ENCODE measurements around the gene MEF2B.

The MEF2B gene

DNA sequence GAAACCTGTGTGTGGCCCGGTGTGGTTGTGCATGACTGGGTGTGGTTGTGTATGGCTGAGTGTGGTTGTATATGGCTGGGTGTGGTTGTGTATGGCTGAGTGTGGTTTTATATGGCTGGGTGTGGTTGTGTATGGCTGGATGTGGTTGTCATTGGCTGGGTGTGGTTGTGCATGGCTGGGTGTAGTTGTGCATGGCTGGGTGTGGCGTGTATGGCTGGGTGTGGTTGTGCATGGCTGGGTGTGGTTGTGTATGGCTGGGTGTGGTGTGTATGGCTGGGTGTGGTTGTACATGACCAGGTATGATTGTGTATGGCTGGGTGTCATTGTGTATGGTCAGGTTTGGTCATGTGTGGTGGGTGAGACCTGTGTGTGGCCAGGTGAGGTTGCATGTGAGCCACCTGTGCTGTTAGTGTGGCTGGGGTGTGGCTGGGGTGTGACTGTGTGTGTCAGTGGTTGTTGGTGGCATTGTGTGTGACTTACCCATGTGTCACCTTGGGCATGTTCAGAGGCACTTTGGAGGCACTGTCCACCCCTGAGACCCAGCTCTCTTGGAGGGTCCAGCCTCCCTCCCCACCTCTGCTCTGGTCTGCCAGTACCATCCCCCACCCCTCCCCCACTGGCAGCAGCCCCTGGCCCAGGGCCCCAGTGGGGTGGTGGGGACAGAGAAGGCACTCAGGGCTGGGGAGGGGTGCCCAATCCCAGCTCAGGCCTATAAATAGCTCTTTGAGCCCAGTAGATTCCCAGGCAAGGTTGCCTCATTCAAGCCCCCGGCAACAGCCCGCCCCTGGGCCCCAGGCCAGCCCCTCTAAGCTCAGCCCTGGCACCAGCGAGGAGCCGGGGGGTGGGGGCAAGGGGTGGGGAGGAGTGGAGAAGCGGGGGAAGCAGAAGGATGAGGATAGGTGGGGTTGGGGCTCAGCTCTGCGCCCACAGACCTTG is 37.8 kb upstream of the MEF2B start:
- Histone ChIP-seq H3K9ac (ENCODE audit: low read length) (no peak overlapping the region), H3K27me3 (ENCODE audit: control insufficient read depth in 1 of 2, insufficient read depth in 2 of 2, low read length in 2 of 2) (peaks cover 5 to 24% of the 10 kb centered on the region in 2 donors), H3K4me1 (ENCODE audit: insufficient read depth, low read length) (no peaks in the 10 kb centered on the region), H3K27ac (ENCODE audit: low read depth, low read length) (no peak overlapping the region), H3K9me3 (ENCODE audit: low read length) (no peaks in the 10 kb centered on the region), H3K4me3 (ENCODE audit: low read depth in 1 of 2, low read length in 2 of 2) (no peak overlapping the region), H3K36me3 (ENCODE audit: insufficient read depth, low read length) (no peaks in the 10 kb centered on the region)

DNA sequence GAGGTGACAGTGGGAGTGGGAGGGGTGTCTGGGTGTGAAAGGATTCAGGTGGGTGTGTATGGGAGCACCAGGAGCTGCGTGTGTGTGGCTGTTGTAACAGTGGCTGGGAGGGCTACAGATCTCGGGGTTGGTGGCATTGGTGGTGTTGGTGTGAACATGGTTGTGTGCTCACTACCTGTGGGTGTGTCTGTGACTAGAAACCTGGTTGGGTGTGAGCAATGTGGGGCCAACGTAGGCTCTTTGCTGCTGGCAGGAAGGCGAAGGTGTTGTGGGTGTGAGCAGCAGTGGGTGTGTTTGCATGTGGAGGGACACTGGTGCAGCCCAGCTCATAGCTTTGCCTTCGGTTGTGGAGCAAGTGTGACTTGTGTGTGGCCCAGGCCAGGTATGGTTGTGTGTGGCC is 36.9 kb upstream of the MEF2B start:
- peaks cover 8% of the 10 kb centered on the region for H3K4me1 ChIP-seq (ENCODE audit: insufficient read depth, low read length)
- H3K27ac ChIP-seq (ENCODE audit: low read depth, low read length) = no peak overlapping the region

GRCh38 chr19:19205416-19206410 is 35.6 kb upstream of the MEF2B start:
- Histone ChIP-seq H3K4me1 (ENCODE audit: insufficient read depth, low read length) (peaks cover 8% of the 10 kb centered on the region), H3K9me3 (ENCODE audit: low read length) (no peaks in the 10 kb centered on the region), H3K27ac (ENCODE audit: low read depth, low read length) (no peak overlapping the region), H3K4me3 (ENCODE audit: low read depth in 1 of 2, low read length in 2 of 2) (no peak overlapping the region), H3K9ac (ENCODE audit: low read length) (no peak overlapping the region), H3K27me3 (ENCODE audit: control insufficient read depth in 1 of 2, insufficient read depth in 2 of 2, low read length in 2 of 2) (peaks cover 0 to 7% of the 10 kb centered on the region in 2 donors), H3K36me3 (ENCODE audit: insufficient read depth, low read length) (peaks cover 5% of the 10 kb centered on the region)

More for the DNA sequence above, 36.9 kb upstream of the MEF2B start:
- Histone ChIP-seq H3K4me3 (ENCODE audit: low read depth in 1 of 2, low read length in 2 of 2) (no peak overlapping the region), H3K9ac (ENCODE audit: low read length) (no peak overlapping the region), H3K27me3 (ENCODE audit: control insufficient read depth in 1 of 2, insufficient read depth in 2 of 2, low read length in 2 of 2) (peaks cover 5 to 15% of the 10 kb centered on the region in 2 donors), H3K9me3 (ENCODE audit: low read length) (no peaks in the 10 kb centered on the region), H3K36me3 (ENCODE audit: insufficient read depth, low read length) (peaks cover under 1% of the 10 kb centered on the region)

DNA sequence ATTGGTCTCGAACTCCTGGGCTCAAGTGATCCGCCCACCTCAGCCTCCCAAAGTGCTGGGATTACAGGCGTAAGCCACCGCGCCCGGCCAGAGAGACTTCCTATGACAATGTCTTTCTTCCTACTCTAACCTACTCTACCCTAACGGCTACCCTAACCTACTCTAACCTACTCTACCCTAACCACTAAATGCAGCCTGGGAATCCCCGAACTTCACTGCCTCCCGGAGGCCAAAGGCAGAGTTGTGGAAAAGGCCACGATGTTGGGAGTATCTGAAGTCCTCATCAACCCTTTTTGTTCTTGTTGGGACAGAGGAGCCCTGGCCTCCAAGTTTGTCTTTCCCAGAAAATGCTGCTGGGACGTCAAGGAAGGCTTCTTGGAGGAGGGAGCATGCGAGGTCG is 34.1 kb upstream of the MEF2B start:
- H3K27me3 ChIP-seq (ENCODE audit: control insufficient read depth in 1 of 2, insufficient read depth in 2 of 2, low read length in 2 of 2) = peaks cover 0 to 7% of the 10 kb centered on the region in 2 donors
- no peak overlapping the region for H3K27ac ChIP-seq (ENCODE audit: low read depth, low read length)
- H3K9me3 ChIP-seq (ENCODE audit: low read length) = no peaks in the 10 kb centered on the region
- H3K4me3 ChIP-seq (ENCODE audit: low read depth in 1 of 2, low read length in 2 of 2) = no peak overlapping the region
- peaks cover 8% of the 10 kb centered on the region for H3K4me1 ChIP-seq (ENCODE audit: insufficient read depth, low read length)
- peaks cover 10% of the 10 kb centered on the region for H3K36me3 ChIP-seq (ENCODE audit: insufficient read depth, low read length)
- H3K9ac ChIP-seq (ENCODE audit: low read length) = no peak overlapping the region

- Histone ChIP-seq H3K27ac (ENCODE audit: low read depth, low read length) (peak within 1 kb of the TSS; percentile 79), H3K4me1 (ENCODE audit: insufficient read depth, low read length) (peaks cover 8% of the 10 kb centered on the region), H3K4me3 (ENCODE audit: low read depth in 1 of 2, low read length in 2 of 2) (peak within 1 kb of the TSS; percentile 65 to 82), H3K9ac (ENCODE audit: low read length) (peak within 1 kb of the TSS; percentile 38), H3K36me3 (ENCODE audit: insufficient read depth, low read length) (peaks cover 20% of the 10 kb centered on the region), H3K9me3 (ENCODE audit: low read length) (no peaks in the 10 kb centered on the region), H3K27me3 (ENCODE audit: control insufficient read depth in 1 of 2, insufficient read depth in 2 of 2, low read length in 2 of 2) (peaks cover 0 to 7% of the 10 kb centered on the region in 2 donors)
Measured at GRCh38 chr19:19203012-19203856, 33.2 kb upstream of the MEF2B start, which contains the start of gene NR2C2AP. TSS of gene NR2C2AP (minus strand) at chr19:19203414. CDS start at chr19:19203060, 354 bp downstream.

DNA sequence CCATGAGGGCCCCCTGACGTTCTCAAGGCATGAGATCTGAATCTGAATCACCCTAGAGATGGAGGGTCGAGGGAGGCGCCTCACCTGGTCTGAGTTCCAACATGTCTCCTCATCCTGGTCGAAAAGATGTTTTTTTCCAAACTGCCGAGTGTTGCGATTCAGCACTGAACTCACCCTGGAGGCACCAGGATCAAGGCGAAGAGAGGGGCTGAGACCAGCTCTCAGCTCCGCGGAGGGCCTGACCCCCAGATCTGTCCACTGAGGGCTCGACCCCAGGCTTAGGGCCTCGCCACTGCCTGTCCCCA is 32.6 kb upstream of the MEF2B start:
- Histone ChIP-seq H3K9me3 (ENCODE audit: low read length) (no peaks in the 10 kb centered on the region), H3K9ac (ENCODE audit: low read length) (peak overlapping the region; percentile 38), H3K27me3 (ENCODE audit: control insufficient read depth in 1 of 2, insufficient read depth in 2 of 2, low read length in 2 of 2) (peaks cover 0 to 4% of the 10 kb centered on the region in 2 donors), H3K4me3 (ENCODE audit: low read depth in 1 of 2, low read length in 2 of 2) (peak overlapping the region; percentile 65 to 82), H3K36me3 (ENCODE audit: insufficient read depth, low read length) (peaks cover 23% of the 10 kb centered on the region), H3K27ac (ENCODE audit: low read depth, low read length) (peak overlapping the region; percentile 79), H3K4me1 (ENCODE audit: insufficient read depth, low read length) (peaks cover 8% of the 10 kb centered on the region)

DNA sequence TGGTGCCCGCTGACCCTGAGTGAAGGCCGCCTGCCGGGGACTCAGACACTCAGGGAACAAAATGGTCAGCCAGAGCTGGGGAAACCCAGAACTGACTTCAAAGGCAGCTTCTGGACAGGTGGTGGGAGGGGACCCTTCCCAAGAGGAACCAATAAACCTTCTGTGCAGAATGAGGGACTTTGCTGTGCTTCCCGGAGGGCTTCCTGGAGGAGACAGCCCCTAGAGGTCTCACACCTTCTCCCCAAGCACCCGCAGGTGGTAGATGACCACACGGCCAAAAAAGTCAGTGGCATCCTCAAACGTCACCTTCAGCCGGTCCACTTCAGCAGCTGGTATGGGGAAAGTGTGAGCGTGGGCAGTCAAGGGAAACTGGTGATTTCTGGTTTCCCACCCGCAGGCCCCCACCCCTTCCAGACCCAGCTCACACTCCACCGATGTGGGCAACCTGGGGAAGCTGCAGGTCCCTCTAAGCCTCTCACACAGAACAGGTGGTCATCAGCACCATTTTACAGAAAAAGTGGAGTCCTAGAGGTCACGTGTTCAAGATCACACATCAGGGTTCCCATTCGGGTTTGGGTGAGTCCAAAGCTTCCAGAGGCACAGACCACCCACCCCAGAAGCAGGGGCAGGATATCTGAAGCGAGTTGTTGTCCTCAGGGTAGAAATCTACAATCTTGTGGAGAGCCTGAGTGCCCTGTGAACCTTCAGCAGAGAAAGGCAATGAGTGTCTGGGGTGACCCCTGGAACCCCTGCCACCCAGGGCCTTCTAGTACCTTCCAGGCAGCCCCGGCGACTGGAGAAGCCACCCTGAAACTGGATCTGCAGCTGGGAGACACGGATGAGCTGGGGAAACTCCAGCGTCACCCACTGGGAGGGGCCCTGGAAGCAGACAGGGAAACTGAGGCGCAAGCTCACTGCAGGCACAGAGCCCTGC is 31.9 kb upstream of the MEF2B start:
- Histone ChIP-seq H3K9me3 (ENCODE audit: low read length) (no peaks in the 10 kb centered on the region), H3K27me3 (ENCODE audit: control insufficient read depth in 1 of 2, insufficient read depth in 2 of 2, low read length in 2 of 2) (peaks cover 0 to 4% of the 10 kb centered on the region in 2 donors), H3K36me3 (ENCODE audit: insufficient read depth, low read length) (peaks cover 27% of the 10 kb centered on the region), H3K9ac (ENCODE audit: low read length) (no peak overlapping the region), H3K27ac (ENCODE audit: low read depth, low read length) (no peak overlapping the region), H3K4me3 (ENCODE audit: low read depth in 1 of 2, low read length in 2 of 2) (peak overlapping the region in 1 of 2 donors; percentile 82), H3K4me1 (ENCODE audit: insufficient read depth, low read length) (peaks cover 8% of the 10 kb centered on the region)

- no peaks in the 10 kb centered on the region for H3K9me3 ChIP-seq (ENCODE audit: low read length)
- H3K4me1 ChIP-seq (ENCODE audit: insufficient read depth, low read length) = peaks cover 35% of the 10 kb centered on the region
- no peaks in the 10 kb centered on the region for H3K27me3 ChIP-seq (ENCODE audit: control insufficient read depth in 1 of 2, insufficient read depth in 2 of 2, low read length in 2 of 2)
- peak overlapping the region in 1 of 2 donors; percentile 100 for H3K4me3 ChIP-seq (ENCODE audit: low read depth in 1 of 2, low read length in 2 of 2)
- H3K9ac ChIP-seq (ENCODE audit: low read length) = no peak overlapping the region
- no peak overlapping the region for H3K27ac ChIP-seq (ENCODE audit: low read depth, low read length)
- peaks cover 25% of the 10 kb centered on the region for H3K36me3 ChIP-seq (ENCODE audit: insufficient read depth, low read length)
Measured at GRCh38 chr19:19193926-19194325, 23.9 kb upstream of the MEF2B start.

DNA sequence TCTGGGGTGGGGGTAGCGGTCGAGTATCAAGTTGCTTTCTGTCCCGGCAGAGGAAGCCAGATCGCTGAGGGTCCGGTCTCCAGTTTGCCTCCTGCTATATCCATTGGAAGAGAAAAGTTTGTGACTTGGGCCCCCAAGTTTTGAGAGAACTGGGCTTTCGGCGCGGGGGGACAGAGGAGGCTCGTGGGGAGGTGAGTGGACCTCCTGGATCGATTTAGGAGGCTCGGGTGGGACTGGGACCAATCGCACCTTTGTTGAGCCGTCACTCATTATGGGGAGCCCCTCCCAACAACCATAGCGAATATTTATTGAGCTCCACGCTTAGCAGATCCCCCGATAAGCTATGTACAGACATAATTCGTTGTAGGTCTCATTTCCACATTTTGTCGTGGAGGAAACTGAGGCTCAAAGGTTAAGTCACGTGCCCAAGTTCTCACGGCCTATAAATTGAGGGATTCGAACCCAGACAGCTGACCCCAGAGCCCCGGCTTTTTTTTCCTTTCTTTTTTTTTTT is 22.9 kb upstream of the MEF2B start:
- Histone ChIP-seq H3K4me3 (ENCODE audit: low read depth in 1 of 2, low read length in 2 of 2) (peak overlapping the region; percentile 67 to 100), H3K36me3 (ENCODE audit: insufficient read depth, low read length) (peaks cover 16% of the 10 kb centered on the region), H3K4me1 (ENCODE audit: insufficient read depth, low read length) (peaks cover 35% of the 10 kb centered on the region), H3K27ac (ENCODE audit: low read depth, low read length) (peak overlapping the region; percentile 91), H3K9me3 (ENCODE audit: low read length) (no peaks in the 10 kb centered on the region), H3K27me3 (ENCODE audit: control insufficient read depth in 1 of 2, insufficient read depth in 2 of 2, low read length in 2 of 2) (no peaks in the 10 kb centered on the region), H3K9ac (ENCODE audit: low read length) (peak overlapping the region; percentile 91)

Data from muscle layer of colon (tissue), 2 donors.